ENCODE measurements around the gene ATP5F1D.

The ATP5F1D gene

DNA sequence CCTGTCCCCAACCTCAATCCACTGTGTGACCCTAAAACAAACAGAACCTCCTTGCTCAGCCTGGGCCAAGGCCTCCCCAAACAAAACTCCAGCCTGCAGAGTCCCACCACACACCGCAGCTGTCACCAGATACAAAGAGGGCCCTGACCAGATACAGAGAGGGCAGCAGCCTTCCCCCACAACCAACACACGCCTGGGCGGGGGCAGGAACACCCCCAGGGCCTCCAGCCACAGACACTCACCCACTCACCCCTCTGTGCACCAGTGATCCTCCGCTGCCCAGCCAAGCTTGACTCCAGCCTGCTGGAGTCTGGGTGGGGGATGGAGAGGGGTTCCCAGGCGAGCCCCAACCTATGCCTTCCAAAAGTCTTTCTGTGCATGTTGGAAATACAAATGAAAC lies 21.6 kb downstream of the ATP5F1D start:
- H3K4me1 ChIP-seq (ENCODE audit: control insufficient read depth, insufficient read depth, low read length), result peaks cover 46% of the 10 kb centered on the region
- no peak overlapping the region for H3K4me3 ChIP-seq (ENCODE audit: low read depth, low read length)
- peaks cover 11% of the 10 kb centered on the region for H3K27me3 ChIP-seq (ENCODE audit: control insufficient read depth, insufficient read depth, low read length)
- no peaks in the 10 kb centered on the region for H3K9me3 ChIP-seq (ENCODE audit: control insufficient read depth, insufficient read depth, low read length)
- 0 out of 2 replicates have a peak, but pooled peaks cover under 1% of the 10 kb centered on the region for H3K36me3 ChIP-seq (ENCODE audit: control insufficient read depth, insufficient read depth, low read length)
- no peak overlapping the region for H3K9ac ChIP-seq (ENCODE audit: low read depth, low read length)
- H3K27ac ChIP-seq (ENCODE audit: low read depth, low read length), result peak overlapping the region; percentile 89

DNA sequence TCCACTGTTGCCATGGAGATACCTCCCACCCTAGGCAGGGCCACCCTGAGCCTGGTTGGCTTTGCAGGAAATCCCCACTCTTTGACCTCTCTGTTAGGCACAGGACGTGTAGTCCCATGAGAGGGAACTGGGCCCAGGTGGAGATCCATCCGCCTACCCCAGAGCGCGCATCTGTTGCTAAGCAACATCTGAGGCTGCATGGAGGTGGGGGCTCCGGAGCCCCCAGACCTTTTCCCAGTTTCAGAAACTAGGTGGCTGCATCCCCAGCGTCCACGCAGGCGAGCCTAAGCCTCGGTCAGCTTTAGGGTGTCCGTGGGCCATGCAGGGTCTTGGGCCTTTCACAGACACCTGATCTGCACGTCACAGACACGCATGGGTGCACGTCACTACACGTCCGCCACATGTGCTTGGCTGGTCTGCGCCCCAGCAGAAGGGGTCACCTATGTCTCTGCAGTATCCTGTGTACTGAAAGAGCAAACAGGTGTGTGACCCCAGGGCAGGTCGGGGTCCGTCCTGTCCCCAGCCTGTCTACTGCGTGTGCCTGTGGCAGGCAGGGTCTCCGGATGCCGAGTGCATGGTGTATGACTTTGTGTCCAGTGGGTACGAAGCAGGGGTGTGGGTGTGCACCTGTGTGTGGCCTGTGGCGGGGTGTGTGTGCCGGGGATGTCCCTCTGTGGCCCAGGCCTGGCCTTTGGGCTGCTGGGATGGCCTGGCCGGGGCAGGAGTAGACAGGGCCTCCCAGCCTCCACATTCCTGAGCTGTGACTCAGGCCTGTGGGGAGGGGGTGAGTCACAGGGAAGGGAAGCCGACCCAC lies 23.5 kb downstream of the ATP5F1D start:
- peaks cover 11% of the 10 kb centered on the region for H3K27me3 ChIP-seq (ENCODE audit: control insufficient read depth, insufficient read depth, low read length)
- H3K4me1 ChIP-seq (ENCODE audit: control insufficient read depth, insufficient read depth, low read length), result peaks cover 46% of the 10 kb centered on the region
- no peak overlapping the region for H3K9ac ChIP-seq (ENCODE audit: low read depth, low read length)
- no peaks in the 10 kb centered on the region for H3K36me3 ChIP-seq (ENCODE audit: control insufficient read depth, insufficient read depth, low read length)
- 0 out of 2 replicates have a peak overlapping the region, but pooled peaks have one; percentile 28 for H3K4me3 ChIP-seq (ENCODE audit: low read depth, low read length)
- H3K9me3 ChIP-seq (ENCODE audit: control insufficient read depth, insufficient read depth, low read length), result no peaks in the 10 kb centered on the region
- peak overlapping the region; percentile 57 for H3K27ac ChIP-seq (ENCODE audit: low read depth, low read length)

DNA sequence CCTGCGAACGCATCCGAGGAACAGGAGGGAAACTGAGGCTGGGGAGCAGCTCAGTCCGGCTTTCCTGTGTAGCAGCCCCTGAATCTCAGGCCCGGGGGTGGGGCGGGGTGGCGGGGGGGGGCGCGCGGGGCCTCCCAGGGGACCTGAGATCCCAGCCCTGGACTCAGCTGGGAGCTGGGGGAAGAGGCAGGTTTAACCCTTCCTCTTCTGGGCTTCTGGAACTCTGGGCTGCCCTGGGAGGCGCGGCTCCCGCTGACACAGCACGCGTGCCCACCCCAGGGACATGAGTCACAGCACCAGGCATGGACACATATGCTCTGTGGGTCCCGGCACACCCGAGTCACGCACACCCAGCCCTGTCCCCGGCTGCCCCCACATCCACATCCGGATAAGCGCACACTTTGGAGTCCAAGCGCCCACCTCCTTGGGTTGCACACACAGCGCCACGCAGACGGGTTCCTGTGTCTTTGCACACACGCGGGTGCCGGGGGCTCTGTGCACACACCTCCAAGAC lies 24.1 kb downstream of the ATP5F1D start:
- H3K4me3 ChIP-seq (ENCODE audit: low read depth, low read length), result peak overlapping the region; percentile 63
- H3K27ac ChIP-seq (ENCODE audit: low read depth, low read length), result peak overlapping the region; percentile 57
- H3K4me1 ChIP-seq (ENCODE audit: control insufficient read depth, insufficient read depth, low read length), result peaks cover 42% of the 10 kb centered on the region
- no peaks in the 10 kb centered on the region for H3K9me3 ChIP-seq (ENCODE audit: control insufficient read depth, insufficient read depth, low read length)
- H3K27me3 ChIP-seq (ENCODE audit: control insufficient read depth, insufficient read depth, low read length), result peaks cover 11% of the 10 kb centered on the region
- peaks cover 2% of the 10 kb centered on the region for H3K36me3 ChIP-seq (ENCODE audit: control insufficient read depth, insufficient read depth, low read length)
- H3K9ac ChIP-seq (ENCODE audit: low read depth, low read length), result peak overlapping the region; percentile 52; the same call in 1 of the 2 replicates

DNA sequence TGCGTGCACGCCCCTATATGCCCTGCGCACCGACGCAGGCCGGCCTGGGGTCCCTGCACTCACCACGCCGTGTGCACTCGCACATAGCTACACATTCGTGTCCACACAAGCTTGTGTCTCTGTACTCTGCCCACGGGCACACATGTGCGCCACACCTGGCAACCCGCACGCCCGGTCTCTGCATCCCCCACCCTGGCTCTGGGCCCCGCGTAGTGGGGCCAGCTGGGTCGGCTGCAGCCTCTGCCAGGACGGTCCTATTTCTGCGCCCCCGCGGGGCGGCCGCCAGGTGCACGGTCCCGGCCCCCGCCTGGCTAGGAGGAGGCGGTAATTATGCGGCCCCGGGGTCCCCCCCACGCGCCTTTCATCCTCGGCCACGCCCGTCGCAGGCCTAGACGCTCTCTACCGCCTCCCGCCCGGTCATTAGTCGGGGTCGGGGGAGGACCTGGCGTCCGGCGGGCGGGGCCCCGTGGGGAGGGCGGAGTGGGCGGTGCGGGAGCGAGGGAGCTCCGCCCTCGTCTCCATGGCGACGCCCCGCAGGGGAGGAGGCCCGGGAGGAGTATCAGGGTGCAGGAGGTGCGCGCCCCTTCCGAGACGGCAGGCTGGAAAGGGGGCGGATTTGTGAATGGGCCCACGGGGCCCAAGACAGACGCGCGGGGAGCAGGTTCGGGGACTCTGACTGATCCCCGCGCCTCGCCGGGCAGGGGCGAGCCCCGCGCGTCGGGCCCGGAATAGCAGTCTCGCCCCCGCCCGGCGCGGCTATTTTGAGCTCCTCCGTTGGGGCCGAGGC lies 24.8 kb downstream of the ATP5F1D start:
- Histone ChIP-seq H3K9ac (ENCODE audit: low read depth, low read length) (peak overlapping the region; percentile 52; the same call in 1 of the 2 replicates), H3K4me3 (ENCODE audit: low read depth, low read length) (peak overlapping the region; percentile 63), H3K27ac (ENCODE audit: low read depth, low read length) (peak overlapping the region; percentile 57), H3K27me3 (ENCODE audit: control insufficient read depth, insufficient read depth, low read length) (peaks cover 11% of the 10 kb centered on the region), H3K4me1 (ENCODE audit: control insufficient read depth, insufficient read depth, low read length) (peaks cover 40% of the 10 kb centered on the region), H3K36me3 (ENCODE audit: control insufficient read depth, insufficient read depth, low read length) (peaks cover 9% of the 10 kb centered on the region), H3K9me3 (ENCODE audit: control insufficient read depth, insufficient read depth, low read length) (no peaks in the 10 kb centered on the region)

DNA sequence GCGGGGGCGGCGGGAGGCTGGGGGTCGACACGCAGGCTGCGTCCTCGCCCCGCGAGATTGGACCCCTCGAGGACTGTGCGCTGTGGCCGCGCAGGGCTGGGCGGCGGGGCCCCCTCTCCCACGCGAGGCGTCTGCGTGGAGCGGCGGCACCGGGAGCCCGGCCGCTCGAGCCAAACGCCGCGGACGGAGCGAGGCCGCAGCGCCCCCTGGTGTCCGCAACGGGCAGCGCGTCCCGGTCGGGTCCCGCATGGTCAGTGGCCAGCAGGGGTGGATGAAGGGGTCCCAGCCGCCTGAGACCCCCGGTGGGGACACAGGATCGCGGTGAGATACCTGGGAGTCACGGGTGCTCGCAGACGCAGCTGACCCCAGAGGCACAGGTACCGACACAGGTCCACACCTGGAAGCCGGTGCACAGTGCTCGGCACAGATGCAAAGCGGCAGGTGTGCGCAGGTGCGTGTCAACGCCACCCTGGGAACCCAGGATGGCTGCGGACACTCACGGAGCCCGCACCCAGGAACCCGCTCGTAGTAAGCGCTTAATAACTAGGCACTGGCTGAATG lies 25.4 kb downstream of the ATP5F1D start:
- H3K27me3 ChIP-seq (ENCODE audit: control insufficient read depth, insufficient read depth, low read length), result peaks cover 11% of the 10 kb centered on the region
- H3K36me3 ChIP-seq (ENCODE audit: control insufficient read depth, insufficient read depth, low read length), result peaks cover 16% of the 10 kb centered on the region
- H3K27ac ChIP-seq (ENCODE audit: low read depth, low read length), result peak overlapping the region; percentile 57
- H3K4me1 ChIP-seq (ENCODE audit: control insufficient read depth, insufficient read depth, low read length), result peaks cover 33% of the 10 kb centered on the region
- H3K4me3 ChIP-seq (ENCODE audit: low read depth, low read length), result peak overlapping the region; percentile 63
- H3K9me3 ChIP-seq (ENCODE audit: control insufficient read depth, insufficient read depth, low read length), result no peaks in the 10 kb centered on the region
- no peak overlapping the region for H3K9ac ChIP-seq (ENCODE audit: low read depth, low read length)

DNA sequence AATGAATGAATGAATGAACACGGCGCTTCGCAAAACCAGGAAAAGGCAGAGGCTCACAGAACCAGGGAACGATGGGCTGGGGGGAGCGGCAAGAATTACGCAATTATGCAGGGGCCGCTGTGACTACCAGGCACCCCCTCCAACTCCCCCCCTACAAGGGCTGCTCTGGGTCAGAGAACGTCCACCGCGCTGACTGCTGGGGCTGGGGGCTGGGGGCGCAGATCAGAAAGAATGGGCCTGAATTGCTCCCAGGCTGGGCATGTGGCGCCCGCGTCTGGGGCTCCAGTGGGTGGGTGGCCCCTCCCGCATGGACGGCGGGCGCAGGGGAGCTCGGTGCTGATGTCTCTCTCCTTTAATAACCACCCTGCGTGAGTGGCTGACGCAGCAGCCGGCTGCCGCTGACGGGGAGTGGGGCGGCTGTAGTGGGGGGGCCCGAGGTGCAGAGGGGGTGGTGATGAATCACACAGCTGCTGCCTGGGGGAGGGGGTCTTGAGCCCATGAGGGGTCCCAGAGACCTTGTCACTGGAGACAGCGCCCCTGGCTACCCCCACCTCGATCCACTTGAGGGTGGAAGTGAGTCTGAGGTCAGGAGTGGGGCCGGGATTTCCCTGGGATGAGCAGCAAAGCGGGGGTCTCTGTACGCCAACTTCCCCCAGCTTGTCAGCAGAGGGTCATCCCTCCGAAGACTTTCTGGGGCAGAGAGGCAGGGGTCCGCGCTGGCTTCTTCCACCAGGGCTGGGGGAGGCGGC lies 26.1 kb downstream of the ATP5F1D start:
- no peaks in the 10 kb centered on the region for H3K9me3 ChIP-seq (ENCODE audit: control insufficient read depth, insufficient read depth, low read length)
- H3K4me1 ChIP-seq (ENCODE audit: control insufficient read depth, insufficient read depth, low read length), result peaks cover 28% of the 10 kb centered on the region
- peaks cover 11% of the 10 kb centered on the region for H3K27me3 ChIP-seq (ENCODE audit: control insufficient read depth, insufficient read depth, low read length)
- peak overlapping the region; percentile 63 for H3K4me3 ChIP-seq (ENCODE audit: low read depth, low read length)
- H3K9ac ChIP-seq (ENCODE audit: low read depth, low read length), result no peak overlapping the region
- H3K27ac ChIP-seq (ENCODE audit: low read depth, low read length), result no peak overlapping the region
- peaks cover 22% of the 10 kb centered on the region for H3K36me3 ChIP-seq (ENCODE audit: control insufficient read depth, insufficient read depth, low read length)

DNA sequence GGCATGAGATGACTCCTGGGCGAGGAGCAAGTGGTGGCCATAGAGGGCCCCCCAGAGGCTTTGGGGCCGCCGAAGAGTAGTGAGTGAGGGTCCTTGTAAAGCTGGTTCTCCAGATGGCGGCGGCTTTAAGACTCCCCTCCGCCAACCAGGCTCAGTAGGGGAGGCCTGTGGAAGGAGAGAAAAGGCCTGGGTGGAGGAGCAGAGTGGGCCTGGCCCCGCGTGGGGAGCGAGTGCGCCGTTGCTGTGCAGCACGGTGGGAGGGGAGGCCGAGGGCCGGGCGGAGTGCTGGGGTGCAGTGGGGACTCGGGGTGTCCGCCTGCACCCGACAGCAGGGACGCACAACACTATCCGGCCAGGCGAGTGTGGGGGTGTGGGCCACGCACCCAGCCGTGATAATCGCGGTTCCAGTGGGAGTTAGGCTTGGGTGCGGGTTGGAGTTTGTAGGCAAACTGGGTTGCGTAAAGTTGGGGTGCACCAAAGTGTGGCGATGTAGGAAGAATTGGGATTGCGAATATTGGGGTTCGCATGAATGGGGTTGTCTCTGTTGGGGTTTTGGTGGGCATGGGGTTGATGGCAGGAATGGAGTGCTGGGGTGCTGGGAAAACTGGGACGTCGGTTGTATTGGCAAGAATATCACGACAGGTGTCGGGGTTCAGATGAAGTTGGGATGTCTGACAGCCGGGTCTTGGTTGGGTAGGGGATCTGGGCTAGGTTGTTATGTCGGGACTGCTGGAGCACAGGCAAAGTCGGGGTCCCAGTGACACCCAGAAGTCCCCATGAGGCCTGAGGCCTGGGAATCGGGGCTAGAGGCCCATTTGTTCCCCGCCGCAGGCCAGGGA lies 26.9 kb downstream of the ATP5F1D start:
- peaks cover 11% of the 10 kb centered on the region for H3K27me3 ChIP-seq (ENCODE audit: control insufficient read depth, insufficient read depth, low read length)
- no peak overlapping the region for H3K9ac ChIP-seq (ENCODE audit: low read depth, low read length)
- no peak overlapping the region for H3K27ac ChIP-seq (ENCODE audit: low read depth, low read length)
- H3K36me3 ChIP-seq (ENCODE audit: control insufficient read depth, insufficient read depth, low read length), result peaks cover 30% of the 10 kb centered on the region
- H3K4me3 ChIP-seq (ENCODE audit: low read depth, low read length), result no peak overlapping the region
- peaks cover 20% of the 10 kb centered on the region for H3K4me1 ChIP-seq (ENCODE audit: control insufficient read depth, insufficient read depth, low read length)
- H3K9me3 ChIP-seq (ENCODE audit: control insufficient read depth, insufficient read depth, low read length), result no peaks in the 10 kb centered on the region

DNA sequence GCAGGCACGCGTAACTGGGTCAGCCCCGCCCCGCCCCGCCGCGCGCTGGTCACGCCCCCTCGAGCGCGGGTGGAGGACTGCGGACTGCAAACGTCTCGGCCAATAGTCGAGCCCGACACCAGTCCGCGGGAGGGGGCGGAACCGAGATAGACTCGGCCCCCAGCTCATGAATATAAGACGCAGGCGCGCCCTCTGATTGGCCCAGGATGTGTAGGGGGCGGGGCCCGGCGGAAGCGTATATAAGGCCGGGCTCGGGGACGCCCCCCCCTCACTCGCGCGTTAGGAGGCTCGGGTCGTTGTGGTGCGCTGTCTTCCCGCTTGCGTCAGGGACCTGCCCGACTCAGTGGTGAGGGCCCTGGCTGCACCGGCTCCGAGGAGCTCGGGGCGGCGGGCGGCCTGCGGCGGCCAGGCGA lies 27.5 kb downstream of the ATP5F1D start, which contains the start of gene CIRBP:
TSS of gene CIRBP (plus strand) at position 268 of the 413 bp plus-strand sequence. CDS start 1,602 bp downstream, outside the sequence.
- Histone ChIP-seq H3K9ac (ENCODE audit: low read depth, low read length) (peak within 1 kb of the TSS; percentile 96), H3K36me3 (ENCODE audit: control insufficient read depth, insufficient read depth, low read length) (peaks cover 36% of the 10 kb centered on the region), H3K4me3 (ENCODE audit: low read depth, low read length) (peak within 1 kb of the TSS; percentile 81), H3K9me3 (ENCODE audit: control insufficient read depth, insufficient read depth, low read length) (no peaks in the 10 kb centered on the region), H3K4me1 (ENCODE audit: control insufficient read depth, insufficient read depth, low read length) (peaks cover 20% of the 10 kb centered on the region), H3K27me3 (ENCODE audit: control insufficient read depth, insufficient read depth, low read length) (peaks cover 11% of the 10 kb centered on the region), H3K27ac (ENCODE audit: low read depth, low read length) (peak within 1 kb of the TSS; percentile 97)

DNA sequence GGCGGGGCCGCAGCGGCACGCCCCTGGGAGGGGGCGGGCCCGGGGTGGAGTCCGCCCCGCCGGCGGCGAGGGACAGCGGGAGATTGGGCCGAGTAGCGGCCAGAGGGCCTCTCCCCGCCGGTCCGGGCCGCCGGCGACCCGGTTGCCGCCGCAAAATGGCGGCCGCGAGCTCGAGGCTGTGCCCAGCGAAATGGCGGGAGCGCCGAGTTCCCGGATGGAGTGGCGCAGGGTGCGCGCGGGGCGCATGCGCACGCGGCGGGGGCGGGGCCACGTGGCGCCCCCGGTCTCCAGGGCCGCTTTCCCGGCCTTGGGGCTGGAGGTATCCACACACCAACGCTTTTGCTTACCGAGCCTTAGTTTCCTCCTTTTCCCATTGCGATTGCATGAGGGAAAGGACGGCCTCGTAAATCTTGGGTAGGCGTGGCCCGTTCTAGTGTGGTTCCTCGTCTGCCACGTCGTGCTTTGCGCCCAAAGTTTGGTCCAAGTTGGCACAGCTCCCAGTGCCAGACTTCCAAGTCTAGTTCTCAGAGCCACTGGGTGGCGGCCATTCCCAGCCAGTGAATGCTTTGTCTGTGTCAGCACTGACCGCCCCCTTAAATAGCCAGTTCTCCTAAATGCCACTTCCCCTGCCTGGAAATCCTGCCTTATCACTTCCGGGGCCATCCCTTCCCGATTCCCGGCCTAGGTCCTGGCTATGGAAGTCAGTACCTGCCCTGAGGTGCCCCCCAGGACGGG lies 28.1 kb downstream of the ATP5F1D start:
- Histone ChIP-seq H3K9me3 (ENCODE audit: control insufficient read depth, insufficient read depth, low read length) (no peaks in the 10 kb centered on the region), H3K4me1 (ENCODE audit: control insufficient read depth, insufficient read depth, low read length) (peaks cover 23% of the 10 kb centered on the region), H3K27me3 (ENCODE audit: control insufficient read depth, insufficient read depth, low read length) (peaks cover 11% of the 10 kb centered on the region), H3K36me3 (ENCODE audit: control insufficient read depth, insufficient read depth, low read length) (peaks cover 42% of the 10 kb centered on the region), H3K27ac (ENCODE audit: low read depth, low read length) (peak overlapping the region; percentile 97), H3K9ac (ENCODE audit: low read depth, low read length) (peak overlapping the region; percentile 96), H3K4me3 (ENCODE audit: low read depth, low read length) (peak overlapping the region; percentile 81)
